Karpas-422 (cell line): Measurements from ENCODE around the gene SULT6B1. TPM values are rescaled to one million over a fixed set of nuclear protein-coding genes. Genes with fewer than 3 reads are reported as not detected.
"Not testable (repeated sequence)": the region's sequence is repeated elsewhere in the genome, so short reads cannot be mapped to it uniquely, and the experiment has no call there.

Experiments
- DNase-seq: peaks from one replicate; pipeline ENCODE4 v3.0.0-alpha.2; 2015
- H2AFZ ChIP-seq: fragments of 200-600 bp; sonication (generic); 2 replicates; pipeline ENCODE4 v1.6.1; 2014; ENCODE audit warnings: antibody characterized with exemption, low read length, mixed read lengths
- H3K27ac ChIP-seq: fragments of 200-600 bp; sonication (generic); 2 replicates; pipeline ENCODE4 v1.5.1; 2014; ENCODE audit warnings: mild to moderate bottlenecking, low read length, moderate library complexity
- H3K27me3 ChIP-seq: fragments of 200-600 bp; sonication (generic); 2 replicates; pipeline ENCODE4 v1.6.1; 2014; ENCODE audit warnings: low read length, mixed read lengths
- H3K36me3 ChIP-seq: fragments of 200-600 bp; sonication (generic); 2 replicates; pipeline ENCODE4 v1.6.1; 2014; ENCODE audit warnings: low read length, mixed read lengths; ENCODE audit not compliant: insufficient read depth
- H3K4me1 ChIP-seq: fragments of 200-600 bp; sonication (generic); 2 replicates; pipeline ENCODE4 v1.6.1; 2014; ENCODE audit warnings: mild to moderate bottlenecking, low read length, mixed read lengths
- H3K4me2 ChIP-seq: fragments of 200-600 bp; sonication (generic); 2 replicates; pipeline ENCODE4 v1.6.1; 2014; ENCODE audit warnings: low read length, low read depth, mild to moderate bottlenecking; ENCODE audit not compliant: poor library complexity, severe bottlenecking
- H3K4me3 ChIP-seq: fragments of 200-600 bp; sonication (generic); 2 replicates; pipeline ENCODE4 v1.5.1; 2014; ENCODE audit warnings: mild to moderate bottlenecking, antibody characterized with exemption, low read length, mixed read lengths
- H3K79me2 ChIP-seq: fragments of 200-600 bp; sonication (generic); 2 replicates; pipeline ENCODE4 v1.6.1; 2014; ENCODE audit warnings: mild to moderate bottlenecking, low read length, mixed read lengths
- H3K9ac ChIP-seq: fragments of 200-600 bp; sonication (generic); 2 replicates; pipeline ENCODE4 v1.6.0; 2014; ENCODE audit warnings: low read length
- H3K9me2 ChIP-seq: fragments of 200-600 bp; sonication (generic), shearing (Covaris generic); replicated peaks from 2 replicates; pipeline ENCODE4 v1.6.0; 2014; ENCODE audit warnings: mild to moderate bottlenecking, low read length, moderate library complexity; ENCODE audit not compliant: insufficient read depth
- H3K9me3 ChIP-seq: fragments of 300-700, 200-600 bp; sonication (generic); 2 replicates; pipeline ENCODE4 v1.6.1; 2014; ENCODE audit warnings: low read length, mixed read lengths
- H4K20me1 ChIP-seq: fragments of 200-600 bp; sonication (generic); 2 replicates; pipeline ENCODE4 v1.6.1; 2014; ENCODE audit warnings: mild to moderate bottlenecking, antibody characterized with exemption, low read length, low read depth; ENCODE audit not compliant: insufficient read depth
- total RNA-seq: library from RNA; depleted of rRNA; stranded (reverse); fragments of >200 nt; shearing (Covaris generic); gene quantifications from 2 replicates; pipeline ENCODE4 v1.2.3, GENCODE V29; 2014; ENCODE audit warnings: low replicate concordance; rRNA removed

The SULT6B1 gene, protein sequence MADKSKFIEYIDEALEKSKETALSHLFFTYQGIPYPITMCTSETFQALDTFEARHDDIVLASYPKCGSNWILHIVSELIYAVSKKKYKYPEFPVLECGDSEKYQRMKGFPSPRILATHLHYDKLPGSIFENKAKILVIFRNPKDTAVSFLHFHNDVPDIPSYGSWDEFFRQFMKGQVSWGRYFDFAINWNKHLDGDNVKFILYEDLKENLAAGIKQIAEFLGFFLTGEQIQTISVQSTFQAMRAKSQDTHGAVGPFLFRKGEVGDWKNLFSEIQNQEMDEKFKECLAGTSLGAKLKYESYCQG
- not detected in 2 replicates for total RNA-seq

DNA sequence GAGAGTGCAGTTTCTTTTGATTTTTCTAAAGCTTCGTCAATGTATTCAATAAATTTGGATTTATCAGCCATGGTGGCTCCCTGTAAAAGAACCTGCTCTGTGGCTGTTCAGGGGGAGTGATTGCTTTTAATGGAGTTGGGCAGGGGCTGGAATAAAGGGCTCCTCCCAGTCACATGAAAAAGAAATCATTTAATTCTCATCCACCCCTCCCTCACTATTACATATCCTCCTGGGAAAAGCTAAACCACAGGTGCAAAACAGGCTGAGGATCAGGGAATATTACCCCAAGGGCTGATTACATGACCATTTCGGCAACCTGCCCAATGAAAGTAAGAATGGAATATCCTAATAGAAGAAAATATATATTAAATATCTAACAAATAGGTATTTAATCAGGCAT, at the start of gene SULT6B1:
Gene SULT6B1 (minus strand): TSS at position 101 of the 400 bp plus-strand sequence. CDS start 30 bp downstream, at position 71.
- H3K9me2 ChIP-seq, result no peaks in the 10 kb centered on the region
- H3K9ac ChIP-seq, result no peak within 1 kb of the TSS
- H4K20me1 ChIP-seq, result no peaks in the 10 kb centered on the region
- no peaks in the 10 kb centered on the region for H3K36me3 ChIP-seq
- no peak within 1 kb of the TSS for H3K27ac ChIP-seq
- H3K4me2 ChIP-seq, result no peak within 1 kb of the TSS
- no peak within 1 kb of the TSS for H3K4me3 ChIP-seq
- H3K4me1 ChIP-seq, result no peaks in the 10 kb centered on the region
- no peak within 1 kb of the TSS for H2AFZ ChIP-seq
- no peaks in the 10 kb centered on the region for H3K79me2 ChIP-seq
- DNase-seq, result no peak
- no peaks in the 10 kb centered on the region for H3K9me3 ChIP-seq
- H3K27me3 ChIP-seq, result no peaks in the 10 kb centered on the region

DNA sequence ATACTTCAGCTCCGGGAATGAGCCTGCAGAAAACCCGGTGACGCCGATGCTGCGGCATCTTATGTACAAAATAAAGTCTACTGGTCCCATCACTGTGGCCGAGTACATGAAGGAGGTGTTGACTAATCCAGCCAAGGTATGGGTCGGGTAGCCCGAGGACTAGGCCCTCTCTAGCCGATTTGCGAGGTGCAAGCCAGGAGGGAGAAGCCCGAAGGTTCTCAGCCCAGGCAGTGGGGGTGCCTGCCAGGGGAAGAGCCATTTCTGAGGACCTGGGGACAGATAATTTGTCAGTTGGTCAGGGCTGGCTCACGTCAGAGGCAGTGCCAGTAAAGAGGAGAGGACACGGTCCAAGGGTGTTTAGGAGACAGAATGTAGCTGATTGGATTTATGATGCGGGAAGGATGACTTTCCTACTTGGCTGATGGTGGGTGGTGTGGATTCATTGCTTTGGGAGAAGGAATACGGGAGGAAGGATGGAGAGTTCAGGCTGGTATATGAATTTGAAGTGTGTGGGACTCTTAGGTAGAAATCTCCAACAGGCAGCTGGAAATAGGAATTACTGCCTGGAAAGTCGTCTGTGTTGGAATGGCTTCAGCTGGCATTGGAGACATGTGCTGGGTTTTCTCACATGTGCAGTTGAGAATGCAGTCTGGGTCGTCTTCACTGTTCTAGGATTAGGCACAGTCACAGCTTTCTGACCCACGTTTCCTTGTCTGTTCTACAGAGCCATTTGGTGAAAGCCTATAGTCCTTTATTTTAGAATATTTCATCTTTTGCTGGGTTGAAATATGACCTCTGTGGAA, 43.9 kb upstream of the SULT6B1 start:
- Histone ChIP-seq H3K36me3 (peaks cover 30% of the 10 kb centered on the region), H3K27me3 (no peaks in the 10 kb centered on the region), H3K27ac (peak overlapping the region; percentile 44; the same call in 1 of the 2 replicates), H3K4me1 (peaks cover 28% of the 10 kb centered on the region), H4K20me1 (peaks cover 27% of the 10 kb centered on the region), H3K4me3 (peak overlapping the region; percentile 93), H2AFZ (peak overlapping the region; percentile 93; the same call in 1 of the 2 replicates), H3K9ac (peak overlapping the region; percentile 86), H3K9me3 (no peaks in the 10 kb centered on the region), H3K9me2 (no peaks in the 10 kb centered on the region), H3K4me2 (peak overlapping the region; percentile 96), H3K79me2 (peaks cover 96% of the 10 kb centered on the region)
- DNase-seq, result peak; percentile 58

DNA sequence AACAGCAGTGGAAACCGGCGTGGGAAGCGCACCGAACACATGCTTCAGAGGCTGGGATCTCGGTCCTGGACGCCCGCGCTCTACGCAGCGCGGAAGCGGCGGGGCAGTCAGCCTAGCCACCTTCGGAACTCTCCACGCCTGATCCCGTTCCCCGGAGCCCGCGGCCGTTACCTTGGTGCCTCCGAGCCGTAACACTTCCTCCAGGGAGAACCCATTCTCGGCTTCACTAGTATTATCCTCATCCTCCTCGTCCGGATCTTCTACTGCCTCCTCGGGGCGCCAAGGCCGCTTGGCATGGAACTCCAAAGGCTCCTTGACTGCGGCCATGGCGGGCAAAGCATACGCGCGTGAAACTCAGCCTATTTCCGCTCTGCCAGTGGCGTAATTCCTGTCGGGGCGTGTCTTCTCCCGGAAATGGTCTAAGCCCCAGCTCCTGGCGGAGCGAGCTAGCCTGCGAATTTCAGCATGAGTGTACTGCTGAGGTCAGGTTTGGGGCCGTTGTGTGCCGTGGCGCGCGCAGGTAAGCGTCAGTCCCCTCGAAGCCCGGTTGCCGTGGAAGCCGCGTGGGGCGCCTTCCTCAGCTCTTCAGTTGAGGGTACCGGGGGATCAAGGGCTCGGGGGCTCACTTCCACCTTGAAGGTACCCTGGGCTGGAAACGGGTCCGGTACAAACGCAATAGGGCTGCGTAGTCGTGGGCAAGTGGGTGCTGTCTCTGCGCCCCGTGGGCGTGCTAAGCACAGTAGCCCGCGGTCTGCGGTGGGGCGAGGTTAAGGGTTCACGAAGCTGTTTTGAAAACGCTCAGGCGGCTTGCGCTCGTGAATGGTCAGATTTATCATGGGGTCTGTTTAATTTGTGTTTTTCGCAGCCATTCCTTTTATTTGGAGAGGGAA, 43.0 kb upstream of the SULT6B1 start, which contains the start of the genes CEBPZ and NDUFAF7:
Gene CEBPZ (minus strand): TSS at position 356 of the 890 bp plus-strand sequence. CDS start 29 bp downstream, at position 327.
Gene NDUFAF7 (plus strand): TSS at position 418 of the 890 bp plus-strand sequence. CDS start 48 bp downstream, at position 466.
- peak within 1 kb of the TSS; percentile 96 for H3K4me2 ChIP-seq
- peaks cover 36% of the 10 kb centered on the region for H3K4me1 ChIP-seq
- H3K9me3 ChIP-seq, result no peaks in the 10 kb centered on the region
- no peaks in the 10 kb centered on the region for H3K9me2 ChIP-seq
- H4K20me1 ChIP-seq, result peaks cover 34% of the 10 kb centered on the region
- peak within 1 kb of the TSS; percentile 58 for H3K27ac ChIP-seq
- DNase-seq, result peak; percentile 96
- peaks cover 97% of the 10 kb centered on the region for H3K79me2 ChIP-seq
- H3K4me3 ChIP-seq, result peak within 1 kb of the TSS; percentile 93
- peak within 1 kb of the TSS; percentile 93 for H2AFZ ChIP-seq
- H3K9ac ChIP-seq, result peak within 1 kb of the TSS; percentile 86
- no peaks in the 10 kb centered on the region for H3K27me3 ChIP-seq
- peaks cover 38% of the 10 kb centered on the region for H3K36me3 ChIP-seq

DNA sequence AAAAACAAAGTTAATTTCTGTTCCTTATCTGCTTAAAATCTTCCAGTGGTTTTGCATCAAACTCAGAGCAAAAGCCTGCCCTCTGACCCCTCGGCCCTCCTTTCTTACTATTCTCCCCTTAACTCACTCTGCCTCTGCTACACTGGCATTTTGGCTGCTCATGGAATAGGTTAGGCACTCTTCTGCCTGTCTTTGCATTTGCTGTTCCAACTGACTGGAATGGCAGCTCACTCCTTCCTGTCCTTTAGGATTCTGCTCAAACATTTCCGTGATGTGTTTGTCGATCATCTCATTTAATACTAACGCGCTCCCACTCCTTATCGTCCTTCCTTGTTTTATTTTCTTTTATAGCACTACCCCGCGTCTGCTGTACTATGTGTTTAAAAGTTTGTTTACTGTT, 42.1 kb upstream of the SULT6B1 start:
- Histone ChIP-seq H3K9me2 (no peaks in the 10 kb centered on the region), H2AFZ (no peak overlapping the region), H3K27me3 (no peaks in the 10 kb centered on the region), H3K9ac (peak overlapping the region; percentile 86), H3K4me2 (peak overlapping the region; percentile 96), H3K4me3 (peak overlapping the region; percentile 93), H3K79me2 (peaks cover 95% of the 10 kb centered on the region), H3K4me1 (peaks cover 37% of the 10 kb centered on the region), H4K20me1 (peaks cover 34% of the 10 kb centered on the region), H3K36me3 (peaks cover 36% of the 10 kb centered on the region), H3K27ac (peak overlapping the region; percentile 58), H3K9me3 (no peaks in the 10 kb centered on the region)
- DNase-seq, result no peak

DNA sequence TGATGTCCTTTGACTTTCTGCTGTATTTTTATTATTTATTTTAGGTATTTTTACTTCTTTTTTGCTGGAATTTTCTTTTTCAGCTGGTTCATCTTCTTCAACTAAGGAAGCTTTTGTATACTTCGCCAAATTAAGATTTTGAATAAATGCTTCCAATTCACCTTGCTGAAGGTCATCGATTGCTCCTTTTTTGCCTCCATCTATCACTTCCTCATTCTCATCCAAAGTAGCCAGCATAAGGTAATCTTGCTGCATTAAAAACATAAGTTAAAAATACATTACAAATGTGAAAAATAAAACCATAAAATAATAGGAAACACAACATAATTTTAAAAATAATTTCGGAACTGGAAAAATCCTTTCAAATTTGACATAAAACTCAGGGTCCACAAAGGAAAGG, 40.3 kb upstream of the SULT6B1 start:
- Histone ChIP-seq H3K9me2 (no peaks in the 10 kb centered on the region), H3K9ac (no peak overlapping the region), H3K27me3 (no peaks in the 10 kb centered on the region), H3K4me1 (peaks cover 37% of the 10 kb centered on the region), H4K20me1 (peaks cover 39% of the 10 kb centered on the region), H3K79me2 (peaks cover 93% of the 10 kb centered on the region), H3K27ac (no peak overlapping the region; the same call in 1 of the 2 replicates), H3K9me3 (no peaks in the 10 kb centered on the region), H3K36me3 (peaks cover 40% of the 10 kb centered on the region), H3K4me3 (no peak overlapping the region), H3K4me2 (peak overlapping the region; percentile 96), H2AFZ (no peak overlapping the region)
- DNase-seq, result no peak

DNA sequence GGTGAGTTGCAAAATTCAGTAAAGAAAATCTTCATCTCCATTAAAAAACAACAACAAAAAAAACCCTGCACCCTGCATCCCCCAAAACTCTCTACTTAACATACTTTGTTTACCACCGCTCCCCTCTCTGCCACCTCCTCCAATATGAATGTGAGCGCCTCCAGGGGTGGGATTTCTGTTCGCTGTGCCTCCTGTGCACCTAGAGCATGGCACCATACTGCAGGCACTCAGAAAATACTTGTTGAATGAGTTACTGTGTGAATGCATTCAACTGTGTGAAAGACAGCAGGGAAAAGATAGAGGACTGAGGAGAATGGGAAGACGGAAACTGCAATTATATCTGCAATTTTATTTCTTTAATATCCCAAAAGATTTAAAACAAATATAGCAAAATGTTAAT, 38.4 kb upstream of the SULT6B1 start:
- Histone ChIP-seq H3K36me3 (peaks cover 58% of the 10 kb centered on the region), H3K9me3 (no peaks in the 10 kb centered on the region), H3K4me3 (no peak overlapping the region), H3K4me1 (peaks cover 27% of the 10 kb centered on the region), H4K20me1 (peaks cover 45% of the 10 kb centered on the region), H3K4me2 (no peak overlapping the region), H3K27me3 (no peaks in the 10 kb centered on the region), H3K27ac (no peak overlapping the region), H2AFZ (no peak overlapping the region), H3K9ac (no peak overlapping the region), H3K9me2 (no peaks in the 10 kb centered on the region), H3K79me2 (peaks cover 90% of the 10 kb centered on the region)
- DNase-seq, result no peak

DNA sequence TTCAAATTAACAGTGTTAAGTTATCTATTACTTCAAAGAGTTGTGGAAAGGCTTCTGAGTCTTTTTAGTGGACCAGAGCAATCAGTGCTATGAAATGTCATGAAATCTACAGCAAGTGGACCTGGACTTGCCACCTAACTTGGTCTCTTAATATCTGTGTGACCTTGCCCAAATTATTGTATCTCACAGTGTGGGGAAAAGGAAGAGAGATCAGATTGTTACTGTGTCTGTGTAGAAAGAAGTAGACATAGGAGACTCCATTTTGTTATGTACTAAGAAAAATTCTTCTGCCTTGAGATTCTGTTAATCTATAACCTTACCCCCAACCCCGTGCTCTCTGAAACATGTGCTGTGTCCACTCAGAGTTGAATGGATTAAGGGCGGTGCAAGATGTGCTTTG, 36.7 kb upstream of the SULT6B1 start:
- H3K4me2 ChIP-seq, H3K27me3 ChIP-seq, H3K27ac ChIP-seq, H3K9me3 ChIP-seq, H3K4me3 ChIP-seq, H2AFZ ChIP-seq, H3K9ac ChIP-seq, H3K9me2 ChIP-seq, DNase-seq: not testable (repeated sequence)
- peaks cover 42% of the 10 kb centered on the region for H4K20me1 ChIP-seq
- peaks cover 25% of the 10 kb centered on the region for H3K4me1 ChIP-seq
- H3K36me3 ChIP-seq, result peaks cover 69% of the 10 kb centered on the region
- peaks cover 89% of the 10 kb centered on the region for H3K79me2 ChIP-seq
